GM12873 (cell line): ENCODE data around the gene OBP2A.

Experiments used
- TF ChIP-seq, protein P1 (sequence below): IDR thresholded peaks from 2 replicates; pipeline ENCODE4 v1.5.1; 2012; ENCODE audit warnings: low read depth, mild to moderate bottlenecking, moderate library complexity, low read length, control low read depth; ENCODE audit not compliant: insufficient read depth; ENCODE audit errors: missing control alignments

The OBP2A gene

DNA sequence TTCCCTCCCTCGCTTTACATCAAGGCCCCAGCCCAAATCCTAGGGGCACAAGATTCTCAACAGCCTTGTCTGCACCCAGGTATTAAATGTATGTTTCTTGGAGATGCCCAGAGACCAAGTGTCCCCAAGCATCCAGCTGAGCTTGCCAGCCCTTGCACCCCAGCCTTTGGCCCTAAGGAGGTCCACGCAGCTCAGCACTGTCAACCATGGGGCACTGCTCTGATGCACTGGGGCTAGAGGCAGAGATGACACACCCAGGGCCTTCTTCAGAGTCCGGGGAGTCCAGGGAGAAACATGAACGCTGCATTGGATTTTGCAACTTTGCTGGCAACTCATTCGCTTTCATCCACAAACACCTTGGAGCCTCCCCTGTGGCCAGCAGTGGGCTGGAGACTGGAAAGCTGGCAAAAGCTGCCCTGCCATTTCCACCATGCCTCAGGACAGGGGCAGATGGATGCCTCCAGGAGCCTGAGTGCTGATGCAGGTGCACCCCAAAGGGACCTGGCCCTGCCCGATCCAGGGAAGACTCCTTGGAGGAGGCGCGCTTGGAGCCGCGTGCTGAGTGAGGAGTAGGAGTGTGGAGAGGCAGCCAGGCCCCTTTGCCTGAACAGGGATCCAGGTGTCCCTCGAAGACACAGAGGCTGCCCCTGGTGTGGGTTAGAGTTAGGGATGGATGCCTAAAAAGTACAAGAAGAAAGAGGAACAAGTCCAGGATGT lies 34.9 kb downstream of the OBP2A start:
- TF ChIP-seq, protein P1, sequence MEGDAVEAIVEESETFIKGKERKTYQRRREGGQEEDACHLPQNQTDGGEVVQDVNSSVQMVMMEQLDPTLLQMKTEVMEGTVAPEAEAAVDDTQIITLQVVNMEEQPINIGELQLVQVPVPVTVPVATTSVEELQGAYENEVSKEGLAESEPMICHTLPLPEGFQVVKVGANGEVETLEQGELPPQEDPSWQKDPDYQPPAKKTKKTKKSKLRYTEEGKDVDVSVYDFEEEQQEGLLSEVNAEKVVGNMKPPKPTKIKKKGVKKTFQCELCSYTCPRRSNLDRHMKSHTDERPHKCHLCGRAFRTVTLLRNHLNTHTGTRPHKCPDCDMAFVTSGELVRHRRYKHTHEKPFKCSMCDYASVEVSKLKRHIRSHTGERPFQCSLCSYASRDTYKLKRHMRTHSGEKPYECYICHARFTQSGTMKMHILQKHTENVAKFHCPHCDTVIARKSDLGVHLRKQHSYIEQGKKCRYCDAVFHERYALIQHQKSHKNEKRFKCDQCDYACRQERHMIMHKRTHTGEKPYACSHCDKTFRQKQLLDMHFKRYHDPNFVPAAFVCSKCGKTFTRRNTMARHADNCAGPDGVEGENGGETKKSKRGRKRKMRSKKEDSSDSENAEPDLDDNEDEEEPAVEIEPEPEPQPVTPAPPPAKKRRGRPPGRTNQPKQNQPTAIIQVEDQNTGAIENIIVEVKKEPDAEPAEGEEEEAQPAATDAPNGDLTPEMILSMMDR: no peak

- TF ChIP-seq, protein P1: no peak
Measured at GRCh38 chr9:135581636-135582426, 35.9 kb downstream of the OBP2A start.

DNA sequence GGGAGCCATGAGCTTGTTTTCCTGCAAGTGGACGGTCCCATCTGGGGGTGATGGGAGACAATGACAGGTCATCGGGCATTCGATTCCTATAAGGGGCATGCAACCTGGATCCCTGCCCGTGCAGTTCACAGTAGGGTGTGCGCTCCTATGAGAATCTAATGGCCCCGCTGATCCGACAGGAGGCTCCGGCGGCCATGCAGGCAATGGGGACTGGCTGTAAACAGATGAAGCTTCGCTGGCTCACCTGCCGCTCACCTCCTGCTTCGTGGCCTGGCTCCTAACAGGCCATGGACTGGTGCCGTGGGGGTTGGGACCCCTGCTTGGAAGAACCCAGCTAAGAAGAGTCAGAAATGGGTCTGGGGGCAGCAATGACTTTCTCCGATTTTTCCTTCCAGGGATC lies 36.6 kb downstream of the OBP2A start:
- TF ChIP-seq, protein P1: no peak

DNA sequence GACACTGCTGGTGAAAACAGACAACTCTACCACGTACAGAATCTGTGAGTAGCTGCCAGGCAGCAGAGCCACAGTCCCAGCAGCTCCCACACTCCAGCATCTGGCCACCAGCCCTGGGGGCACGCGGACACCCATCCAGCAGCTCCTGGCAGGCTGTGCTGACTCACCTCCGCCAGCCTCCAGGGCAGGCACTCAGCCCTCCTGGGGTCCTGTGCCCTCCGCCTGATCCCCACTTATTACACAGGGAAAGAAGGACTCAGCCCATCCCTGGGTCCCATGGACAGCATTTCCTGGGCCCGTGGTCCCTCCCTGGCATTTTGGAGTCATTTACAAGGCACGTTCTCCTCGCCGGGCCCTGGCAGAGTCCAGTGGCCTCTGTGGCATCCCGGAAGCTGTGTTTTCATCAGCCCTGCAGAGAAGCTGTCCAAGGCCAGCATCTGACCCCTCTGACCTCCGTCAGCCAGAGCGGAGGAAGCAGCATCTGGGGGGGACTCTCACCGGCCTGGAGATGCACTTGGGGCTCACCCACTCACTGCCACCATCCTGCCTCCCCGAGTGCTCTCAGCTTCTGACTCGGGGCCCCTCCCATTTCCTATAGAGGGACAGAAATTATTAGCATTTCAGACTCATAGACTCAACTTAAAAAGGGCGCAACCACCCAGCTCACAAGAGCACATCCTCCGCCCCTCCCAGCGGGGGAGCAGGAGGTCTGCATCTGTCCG lies 37.2 kb downstream of the OBP2A start:
- TF ChIP-seq, protein P1: no peak

GRCh38 chr9:135583688-135584011 lies 37.7 kb downstream of the OBP2A start:
- TF ChIP-seq, protein P1: no peak

DNA sequence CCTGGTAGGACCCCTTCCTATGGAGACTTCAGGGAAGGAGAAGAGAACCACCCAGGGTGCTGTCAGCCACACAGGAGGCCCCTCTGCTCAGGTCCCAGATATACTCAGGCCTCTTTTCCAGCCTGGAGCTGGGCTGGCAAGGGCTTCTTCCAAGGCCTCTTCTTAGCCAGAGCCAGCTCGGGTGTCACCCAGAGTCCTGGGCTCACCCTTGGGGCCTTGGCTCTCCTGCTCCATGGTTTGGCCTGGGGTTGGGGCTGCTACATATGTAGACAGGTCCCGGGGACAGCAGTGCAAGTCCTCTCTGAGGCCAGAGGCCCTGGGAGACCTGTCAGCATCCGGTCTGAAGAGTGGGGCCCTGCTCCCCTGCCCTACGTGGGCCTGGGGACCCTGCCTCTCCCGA lies 38.4 kb downstream of the OBP2A start:
- TF ChIP-seq, protein P1: no peak

- TF ChIP-seq, protein P1: no peak
Measured at GRCh38 chr9:135584934-135585333, 39.0 kb downstream of the OBP2A start.
